ENCODE results near the gene ARHGAP9.
A peak's percentile ranks its signal among the peaks of the same experiment; 100 is the strongest.
"Not testable (repeated sequence)": the region's sequence is repeated elsewhere in the genome, so short reads cannot be mapped to it uniquely, and the experiment has no call there.

ARHGAP9 gene

GRCh38 chr12:57459055-57459749, 20.5 kb downstream of the ARHGAP9 start:
- peak; percentile 12 to 94 (median 84) for DNase-seq

GRCh38 chr12:57458665-57459054, 21.0 kb downstream of the ARHGAP9 start:
- DNase-seq = no peak

GRCh38 chr12:57456737-57457490, 22.8 kb downstream of the ARHGAP9 start:
- DNase-seq = no peak

GRCh38 chr12:57456145-57456700, 23.4 kb downstream of the ARHGAP9 start:
- peak in 8 of 58 donors; percentile 6 to 34 (median 16) for DNase-seq

- DNase-seq = no peak
These were observed 24.1 kb downstream of the ARHGAP9 start for GRCh38 chr12:57455374-57456144.

GRCh38 chr12:57454566-57455373, 24.9 kb downstream of the ARHGAP9 start, which contains the start of gene INHBE:
TSS of gene INHBE (plus strand) at chr12:57455307. CDS start at chr12:57455537, 230 bp downstream.
- DNase-seq = no peak

- DNase-seq = no peak
These were observed 25.5 kb downstream of the ARHGAP9 start for GRCh38 chr12:57454213-57454565.

- peak in 55 of 58 donors; percentile 15 to 85 (median 60) for DNase-seq
These were observed 26.6 kb downstream of the ARHGAP9 start for GRCh38 chr12:57452937-57453509.

- peak in 32 of 58 donors; percentile 9 to 70 (median 35) for DNase-seq
These were observed 27.3 kb downstream of the ARHGAP9 start for GRCh38 chr12:57452181-57452936.

GRCh38 chr12:57451233-57451778, 28.4 kb downstream of the ARHGAP9 start:
- DNase-seq = no peak

GRCh38 chr12:57450057-57450456, 29.6 kb downstream of the ARHGAP9 start:
- DNase-seq = no peak

GRCh38 chr12:57449375-57449774, 30.3 kb downstream of the ARHGAP9 start:
- no peak for DNase-seq

GRCh38 chr12:57448669-57449068, 31.0 kb downstream of the ARHGAP9 start:
- no peak for DNase-seq

GRCh38 chr12:57446292-57446960, 33.2 kb downstream of the ARHGAP9 start:
- no peak for DNase-seq

GRCh38 chr12:57444744-57445143, 34.9 kb downstream of the ARHGAP9 start:
- DNase-seq = no peak

GRCh38 chr12:57444337-57444736, 35.3 kb downstream of the ARHGAP9 start:
- DNase-seq = not testable (repeated sequence)

- DNase-seq = no peak
These were observed 37.7 kb downstream of the ARHGAP9 start for GRCh38 chr12:57441846-57442427.

GRCh38 chr12:57441393-57441792, 38.3 kb downstream of the ARHGAP9 start:
- not testable (repeated sequence) for DNase-seq

All from anterior cingulate cortex (tissue), 58 donors.